A673 (cell line): Measurements from ENCODE around the gene PRKG1.

Experiments
- EZH2 ChIP-seq: fragments of 200-600 bp; sonication (generic); IDR thresholded peaks from 2 replicates; pipeline ENCODE4 v1.6.1; 2017; ENCODE audit warnings: borderline replicate concordance, low read depth, mild to moderate bottlenecking, mixed read lengths, antibody characterized with exemption, low read length; ENCODE audit not compliant: poor library complexity, severe bottlenecking
- TF ChIP-seq, protein P1 (sequence below): fragments of 300-800, 200-600 bp; sonication (generic); conservative IDR thresholded peaks from 2 replicates; pipeline ENCODE4 v1.5.1; 2017; ENCODE audit warnings: low read depth, mild to moderate bottlenecking, antibody characterized with exemption, low read length, moderate library complexity, mixed read lengths

DNA sequence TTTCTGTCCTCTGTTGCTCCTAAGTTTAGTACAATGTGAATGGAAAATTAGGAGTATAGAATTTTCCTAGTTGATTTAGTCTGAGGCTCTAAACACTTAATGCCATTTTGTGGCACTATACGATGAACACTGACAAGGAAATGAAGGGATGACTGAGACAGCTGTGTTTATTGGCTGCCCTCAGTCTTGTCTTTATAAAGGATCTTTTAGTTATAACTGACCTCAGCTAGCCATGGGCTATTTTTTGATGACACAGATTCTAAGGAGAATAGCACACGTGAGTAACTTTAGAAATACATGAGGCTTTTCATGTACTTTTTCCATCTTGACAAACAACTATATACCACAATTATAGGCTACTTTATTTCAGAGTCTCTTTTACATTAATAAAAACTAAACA is 113.7 kb downstream of the PRKG1 start:
- TF ChIP-seq, protein P1, sequence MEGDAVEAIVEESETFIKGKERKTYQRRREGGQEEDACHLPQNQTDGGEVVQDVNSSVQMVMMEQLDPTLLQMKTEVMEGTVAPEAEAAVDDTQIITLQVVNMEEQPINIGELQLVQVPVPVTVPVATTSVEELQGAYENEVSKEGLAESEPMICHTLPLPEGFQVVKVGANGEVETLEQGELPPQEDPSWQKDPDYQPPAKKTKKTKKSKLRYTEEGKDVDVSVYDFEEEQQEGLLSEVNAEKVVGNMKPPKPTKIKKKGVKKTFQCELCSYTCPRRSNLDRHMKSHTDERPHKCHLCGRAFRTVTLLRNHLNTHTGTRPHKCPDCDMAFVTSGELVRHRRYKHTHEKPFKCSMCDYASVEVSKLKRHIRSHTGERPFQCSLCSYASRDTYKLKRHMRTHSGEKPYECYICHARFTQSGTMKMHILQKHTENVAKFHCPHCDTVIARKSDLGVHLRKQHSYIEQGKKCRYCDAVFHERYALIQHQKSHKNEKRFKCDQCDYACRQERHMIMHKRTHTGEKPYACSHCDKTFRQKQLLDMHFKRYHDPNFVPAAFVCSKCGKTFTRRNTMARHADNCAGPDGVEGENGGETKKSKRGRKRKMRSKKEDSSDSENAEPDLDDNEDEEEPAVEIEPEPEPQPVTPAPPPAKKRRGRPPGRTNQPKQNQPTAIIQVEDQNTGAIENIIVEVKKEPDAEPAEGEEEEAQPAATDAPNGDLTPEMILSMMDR = no peak
- TF ChIP-seq EZH2 = no peak
